Measurements from ENCODE around the gene CDH8. TPM values are rescaled to one million over a fixed set of nuclear protein-coding genes. Genes with fewer than 3 reads are reported as not detected.
"Not testable (repeated sequence)": the region's sequence is repeated elsewhere in the genome, so short reads cannot be mapped to it uniquely, and the experiment has no call there.

Gene CDH8
- total RNA-seq, 1 experiment from 2014 or later, result 0.05 TPM

- no peaks in the 10 kb centered on the region for H3K27me3 ChIP-seq (replicated peaks)
- H3K4me1 ChIP-seq (replicated peaks), result peaks cover 10% of the 10 kb centered on the region
- no peaks in the 10 kb centered on the region for H3K9me3 ChIP-seq (replicated peaks)
- no peak for DNase-seq (ENCODE audit: low read depth in 1 of 2, low spot score in 2 of 2)
- H3K4me3 ChIP-seq, result no peak overlapping the region
- H3K36me3 ChIP-seq, result no peaks in the 10 kb centered on the region
- no peak overlapping the region for H3K27ac ChIP-seq
Observed at GRCh38 chr16:61797961-61798507, 238.2 kb downstream of the CDH8 start.

- no peaks in the 10 kb centered on the region for H3K27me3 ChIP-seq (replicated peaks)
- H3K27ac ChIP-seq, result no peak overlapping the region
- peaks cover 16% of the 10 kb centered on the region for H3K4me1 ChIP-seq (replicated peaks)
- H3K9me3 ChIP-seq (replicated peaks), result no peaks in the 10 kb centered on the region
- H3K4me3 ChIP-seq, result no peak overlapping the region
- no peaks in the 10 kb centered on the region for H3K36me3 ChIP-seq
- no peak for DNase-seq (ENCODE audit: low read depth in 1 of 2, low spot score in 2 of 2)
Observed at GRCh38 chr16:61797296-61797795, 238.9 kb downstream of the CDH8 start.

GRCh38 chr16:61792194-61792909, 243.9 kb downstream of the CDH8 start:
- peak overlapping the region; percentile 74 for H3K27ac ChIP-seq
- H3K36me3 ChIP-seq, result no peaks in the 10 kb centered on the region
- no peaks in the 10 kb centered on the region for H3K27me3 ChIP-seq (replicated peaks)
- no peak overlapping the region for H3K4me3 ChIP-seq
- H3K9me3 ChIP-seq (replicated peaks), result no peaks in the 10 kb centered on the region
- DNase-seq (ENCODE audit: low read depth in 1 of 2, low spot score in 2 of 2), result peak in 1 of 2 experiments; percentile 58
- peaks cover 12% of the 10 kb centered on the region for H3K4me1 ChIP-seq (replicated peaks)

GRCh38 chr16:61791464-61791863, 244.8 kb downstream of the CDH8 start:
- peak overlapping the region; percentile 74 for H3K27ac ChIP-seq
- no peaks in the 10 kb centered on the region for H3K36me3 ChIP-seq
- peaks cover 12% of the 10 kb centered on the region for H3K4me1 ChIP-seq (replicated peaks)
- peak in 1 of 2 experiments; percentile 9 for DNase-seq (ENCODE audit: low read depth in 1 of 2, low spot score in 2 of 2)
- H3K27me3 ChIP-seq (replicated peaks), result no peaks in the 10 kb centered on the region
- no peaks in the 10 kb centered on the region for H3K9me3 ChIP-seq (replicated peaks)
- no peak overlapping the region for H3K4me3 ChIP-seq

GRCh38 chr16:61781855-61782254, 254.4 kb downstream of the CDH8 start:
- not testable (repeated sequence) for H3K4me3 ChIP-seq; H3K36me3 ChIP-seq; H3K9me3 ChIP-seq (replicated peaks); H3K27me3 ChIP-seq (replicated peaks); H3K27ac ChIP-seq; H3K4me1 ChIP-seq (replicated peaks); DNase-seq (ENCODE audit: low read depth in 1 of 2, low spot score in 2 of 2)

GRCh38 chr16:61780161-61780560, 256.1 kb downstream of the CDH8 start:
- H3K4me3 ChIP-seq, result no peak overlapping the region
- no peaks in the 10 kb centered on the region; the same call in 1 of the 2 replicates for H3K9me3 ChIP-seq (replicated peaks)
- no peak for DNase-seq (ENCODE audit: low read depth in 1 of 2, low spot score in 2 of 2)
- no peaks in the 10 kb centered on the region for H3K4me1 ChIP-seq (replicated peaks)
- H3K36me3 ChIP-seq, result no peaks in the 10 kb centered on the region
- H3K27me3 ChIP-seq (replicated peaks), result no peaks in the 10 kb centered on the region
- no peak overlapping the region for H3K27ac ChIP-seq

GRCh38 chr16:61770301-61770700, 265.9 kb downstream of the CDH8 start:
- no peaks in the 10 kb centered on the region for H3K4me1 ChIP-seq (replicated peaks)
- no peak for DNase-seq (ENCODE audit: low read depth in 1 of 2, low spot score in 2 of 2)
- no peaks in the 10 kb centered on the region for H3K36me3 ChIP-seq
- no peak overlapping the region for H3K4me3 ChIP-seq
- H3K27me3 ChIP-seq (replicated peaks), result no peaks in the 10 kb centered on the region
- peaks cover 7% of the 10 kb centered on the region for H3K9me3 ChIP-seq (replicated peaks)
- H3K27ac ChIP-seq, result no peak overlapping the region

GRCh38 chr16:61763991-61764390, 272.2 kb downstream of the CDH8 start:
- Histone ChIP-seq H3K27ac (no peak overlapping the region), H3K36me3 (no peaks in the 10 kb centered on the region), H3K4me1 (replicated peaks) (no peaks in the 10 kb centered on the region), H3K27me3 (replicated peaks) (no peaks in the 10 kb centered on the region), H3K9me3 (replicated peaks) (peaks cover 7% of the 10 kb centered on the region), H3K4me3 (no peak overlapping the region)
- no peak for DNase-seq (ENCODE audit: low read depth in 1 of 2, low spot score in 2 of 2)

- Histone ChIP-seq H3K27me3 (replicated peaks) (no peaks in the 10 kb centered on the region), H3K36me3 (no peaks in the 10 kb centered on the region), H3K9me3 (replicated peaks) (peaks cover 7% of the 10 kb centered on the region), H3K4me3 (no peak overlapping the region), H3K4me1 (replicated peaks) (no peaks in the 10 kb centered on the region), H3K27ac (no peak overlapping the region)
- no peak for DNase-seq (ENCODE audit: low read depth in 1 of 2, low spot score in 2 of 2)
Observed at GRCh38 chr16:61763013-61763412, 273.2 kb downstream of the CDH8 start.

GRCh38 chr16:61730997-61731396, 305.2 kb downstream of the CDH8 start:
- DNase-seq (ENCODE audit: low read depth in 1 of 2, low spot score in 2 of 2), result no peak
- Histone ChIP-seq H3K36me3 (no peaks in the 10 kb centered on the region), H3K4me3 (no peak overlapping the region), H3K27ac (no peak overlapping the region), H3K4me1 (replicated peaks) (no peaks in the 10 kb centered on the region), H3K9me3 (replicated peaks) (0 out of 2 replicates have a peak, but pooled peaks cover 6% of the 10 kb centered on the region), H3K27me3 (replicated peaks) (no peaks in the 10 kb centered on the region)

GRCh38 chr16:61726701-61727100, 309.5 kb downstream of the CDH8 start:
- Histone ChIP-seq H3K4me3 (no peak overlapping the region), H3K27me3 (replicated peaks) (no peaks in the 10 kb centered on the region), H3K9me3 (replicated peaks) (0 out of 2 replicates have a peak, but pooled peaks cover 5% of the 10 kb centered on the region), H3K36me3 (no peaks in the 10 kb centered on the region), H3K4me1 (replicated peaks) (no peaks in the 10 kb centered on the region), H3K27ac (no peak overlapping the region)
- no peak for DNase-seq (ENCODE audit: low read depth in 1 of 2, low spot score in 2 of 2)

GRCh38 chr16:61726125-61726524, 310.1 kb downstream of the CDH8 start:
- Histone ChIP-seq H3K4me1 (replicated peaks) (no peaks in the 10 kb centered on the region), H3K27ac (no peak overlapping the region), H3K4me3 (no peak overlapping the region), H3K27me3 (replicated peaks) (no peaks in the 10 kb centered on the region), H3K9me3 (replicated peaks) (0 out of 2 replicates have a peak, but pooled peaks cover 5% of the 10 kb centered on the region), H3K36me3 (no peaks in the 10 kb centered on the region)
- DNase-seq (ENCODE audit: low read depth in 1 of 2, low spot score in 2 of 2), result no peak

GRCh38 chr16:61721544-61721943, 314.7 kb downstream of the CDH8 start:
- Histone ChIP-seq H3K9me3 (replicated peaks) (peaks cover 9% of the 10 kb centered on the region; the same call in 1 of the 2 replicates), H3K4me3 (no peak overlapping the region), H3K27me3 (replicated peaks) (no peaks in the 10 kb centered on the region), H3K4me1 (replicated peaks) (no peaks in the 10 kb centered on the region), H3K36me3 (no peaks in the 10 kb centered on the region), H3K27ac (no peak overlapping the region)
- DNase-seq (ENCODE audit: low read depth in 1 of 2, low spot score in 2 of 2), result no peak

GRCh38 chr16:61715393-61715792, 320.8 kb downstream of the CDH8 start:
- Histone ChIP-seq H3K4me1 (replicated peaks) (no peaks in the 10 kb centered on the region), H3K4me3 (no peak overlapping the region), H3K36me3 (no peaks in the 10 kb centered on the region), H3K27me3 (replicated peaks) (no peaks in the 10 kb centered on the region), H3K27ac (no peak overlapping the region), H3K9me3 (replicated peaks) (peaks cover 3% of the 10 kb centered on the region; the same call in 1 of the 2 replicates)
- no peak for DNase-seq (ENCODE audit: low read depth in 1 of 2, low spot score in 2 of 2)
